ENCODE results near the gene PXMP4.

GRCh38 chr20:33670715-33671499 lies 49.2 kb downstream of the PXMP4 start:
- TF ChIP-seq MAX (IDR thresholded peaks at IDR 0.05) (no peak), USF1 (IDR thresholded peaks at IDR 0.05) (no peak), REST (IDR thresholded peaks at IDR 0.05; ENCODE audit: low read depth) (no peak)
